Amniotic epithelial cell (primary cell): ENCODE results near the gene CFAP251.

Experiments
- DNase-seq: peaks from one replicate; pipeline ENCODE4 v3.0.0-alpha.2; 2010; ENCODE audit warnings: low read depth

CFAP251 gene

DNA sequence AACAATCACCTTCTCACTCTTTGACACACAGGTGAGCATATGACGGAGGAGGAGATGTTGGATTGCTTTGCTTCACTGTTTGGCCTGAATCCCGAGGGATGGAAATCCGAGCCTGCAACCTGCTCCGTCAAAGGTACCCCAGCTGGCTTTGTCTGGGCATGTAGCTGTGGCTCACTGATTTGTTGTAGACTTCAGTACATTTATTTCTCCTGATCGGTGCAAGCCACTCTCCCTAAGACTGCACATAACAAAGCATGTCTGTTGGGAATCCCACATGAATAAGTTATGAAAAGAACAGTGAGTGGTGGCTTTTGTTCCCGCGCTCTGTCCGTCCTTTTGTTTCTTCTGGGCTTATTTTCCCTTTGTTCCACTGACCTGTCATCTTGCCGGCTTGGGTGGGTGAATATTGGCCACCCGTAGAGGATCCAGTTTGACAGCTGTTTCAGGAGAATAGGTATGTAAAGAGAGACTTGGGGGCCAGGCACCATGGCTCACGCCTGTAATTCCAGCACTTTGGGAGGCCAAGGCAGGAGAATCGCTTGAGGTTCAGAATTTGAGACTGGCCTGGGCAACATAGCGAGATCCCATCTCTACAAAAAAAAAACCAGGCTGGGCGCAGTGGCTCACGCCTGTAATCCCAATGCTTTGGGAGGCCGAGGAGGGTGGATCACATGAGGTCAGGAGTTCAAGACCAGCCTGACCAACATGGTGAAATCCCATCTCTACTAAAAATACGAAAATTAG is 83.2 kb downstream of the CFAP251 start:
- DNase-seq, result no peak

DNA sequence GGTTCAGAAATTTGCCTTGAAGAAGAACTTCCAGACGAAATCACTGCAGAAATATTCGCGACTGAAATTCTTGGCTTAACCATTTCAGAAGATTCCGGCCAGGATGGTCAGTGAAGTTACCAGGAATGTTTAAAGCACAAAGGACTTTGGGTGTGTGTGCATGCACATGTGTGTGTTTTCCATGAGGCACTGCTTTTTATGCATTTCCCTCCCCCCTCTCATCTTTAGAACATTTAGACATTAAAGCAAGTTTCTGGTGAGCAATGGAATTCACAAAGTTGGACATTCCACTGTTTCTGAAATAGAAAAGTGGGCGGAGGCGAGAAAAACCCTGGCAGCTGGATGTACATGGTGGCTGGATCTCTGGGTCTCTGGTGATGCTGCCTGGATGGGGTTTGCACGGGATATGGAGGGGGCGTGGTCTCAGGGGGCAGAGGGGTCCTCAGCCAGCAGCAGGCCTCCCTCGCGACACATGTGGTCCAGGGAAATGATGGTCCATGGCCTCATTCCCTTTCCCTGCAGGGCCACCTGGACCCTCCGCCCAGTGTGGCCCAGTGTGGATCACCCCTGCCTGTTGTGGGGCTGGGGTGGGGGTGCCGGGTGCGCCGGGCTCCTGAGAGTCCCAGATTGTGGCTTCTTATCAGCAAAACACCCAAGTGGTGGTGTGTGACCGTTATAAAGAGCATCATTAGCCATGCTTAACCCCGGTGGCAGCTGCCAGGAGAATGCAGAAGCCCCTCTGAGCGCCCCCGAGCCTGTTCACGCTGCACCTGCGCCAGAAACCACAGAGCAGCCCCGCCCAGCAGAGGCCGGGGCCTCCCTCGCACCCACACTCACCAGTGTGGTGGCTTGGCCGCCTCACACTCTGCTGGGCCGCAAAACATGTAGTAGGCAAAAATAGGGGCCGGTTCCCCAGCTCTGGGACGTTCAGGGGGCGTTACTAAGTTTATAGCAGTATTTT is 85.5 kb downstream of the CFAP251 start:
- peak; percentile 15 for DNase-seq

DNA sequence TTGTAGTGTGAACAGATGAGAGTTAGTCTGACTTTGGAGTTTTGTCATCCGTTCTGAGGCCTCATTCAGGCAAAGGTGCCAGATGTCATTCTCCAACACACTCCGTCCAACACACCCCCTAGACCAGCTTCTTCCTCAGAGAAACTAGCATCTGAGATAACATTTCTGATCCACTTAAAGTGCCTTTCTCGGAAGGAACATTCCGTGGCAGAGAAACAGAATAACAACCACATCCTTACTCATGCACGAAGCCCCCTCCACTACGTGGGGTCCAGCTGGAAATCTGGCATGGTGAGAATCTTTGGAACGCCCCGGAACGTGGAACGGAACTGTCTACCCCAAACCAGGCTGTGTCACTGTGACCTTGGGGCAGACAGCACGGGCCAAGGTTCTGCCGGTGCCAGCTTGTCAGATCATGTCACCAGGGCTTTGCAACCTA is 86.3 kb downstream of the CFAP251 start:
- DNase-seq, result no peak

DNA sequence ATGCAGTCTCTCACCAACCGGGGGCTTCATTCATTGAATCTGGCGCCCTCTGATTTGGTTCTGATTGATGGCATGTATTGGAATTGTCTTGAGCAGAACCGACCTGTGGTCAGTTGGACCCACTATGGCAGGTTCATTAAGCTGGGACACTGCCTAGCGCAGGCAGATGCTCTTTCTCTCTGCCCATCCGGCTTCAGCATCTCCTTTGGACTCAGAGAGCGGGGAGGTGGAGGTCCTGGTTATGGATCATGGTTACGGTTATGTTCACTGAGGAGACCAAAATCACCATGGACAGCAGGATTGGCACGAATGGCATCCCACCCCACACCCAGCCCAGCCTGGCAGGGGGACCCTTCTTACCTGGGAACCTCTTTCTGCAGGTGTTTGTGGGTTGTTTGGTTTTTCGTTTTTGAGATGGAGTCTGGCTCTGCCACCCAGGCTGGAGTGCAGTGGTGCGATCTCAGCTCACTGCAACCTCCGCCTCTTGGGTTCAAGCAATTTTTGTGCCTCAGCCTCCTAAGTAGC is 86.9 kb downstream of the CFAP251 start:
- no peak for DNase-seq

DNA sequence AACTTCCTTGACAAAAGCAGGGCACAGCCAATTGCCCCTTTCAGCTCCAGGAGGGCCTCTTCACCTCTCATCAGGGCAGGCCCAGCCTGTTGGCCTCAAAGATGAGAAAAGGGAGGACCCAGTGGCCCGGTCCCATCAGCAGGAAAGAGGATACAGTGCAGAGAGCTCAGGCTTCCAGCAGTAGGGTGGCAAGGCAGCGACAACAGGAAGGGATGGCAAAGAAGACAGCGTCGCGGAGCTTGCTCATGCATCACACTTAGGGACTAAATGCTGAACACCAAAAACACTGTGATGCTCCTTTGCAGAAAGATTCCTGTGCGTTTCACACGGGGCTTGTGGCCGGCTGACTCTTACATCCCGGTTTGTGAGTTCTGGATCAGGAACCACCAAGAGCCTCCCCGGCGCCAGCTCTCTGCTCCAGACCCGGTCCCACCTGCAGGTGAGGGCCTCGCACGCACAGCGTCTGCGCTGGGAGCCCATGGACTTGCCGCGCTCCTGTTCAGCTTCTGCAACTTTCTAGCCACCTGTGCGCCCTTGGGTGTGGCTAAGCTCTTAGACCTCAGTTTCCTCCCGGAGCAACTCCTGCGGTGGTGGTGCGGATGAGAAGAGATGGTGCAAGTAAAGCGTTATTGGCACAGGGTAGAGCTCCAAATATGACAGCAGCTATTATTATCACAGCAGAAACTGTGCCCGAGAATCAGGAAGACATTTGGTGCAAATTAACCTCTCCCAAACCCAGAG is 88.0 kb downstream of the CFAP251 start:
- DNase-seq, result no peak

DNA sequence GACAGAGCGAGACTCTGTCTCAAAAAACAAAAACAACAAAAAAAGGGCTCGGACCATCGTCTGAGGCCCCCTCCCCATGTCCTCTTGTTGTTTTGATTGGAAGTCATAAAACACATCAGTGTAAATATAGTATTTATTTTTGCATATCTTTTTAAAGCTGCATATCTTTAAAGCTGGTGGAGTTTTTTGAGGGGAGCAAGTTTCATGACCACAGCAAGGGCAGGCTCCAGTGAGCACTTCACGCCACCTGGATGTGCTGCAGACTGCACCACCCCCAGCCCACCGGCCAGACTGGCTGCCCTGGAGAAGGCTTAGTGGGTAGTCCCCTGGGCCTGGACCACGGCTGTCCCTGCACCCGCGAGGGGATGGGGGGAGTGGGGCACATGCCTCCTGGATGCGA is 91.3 kb downstream of the CFAP251 start:
- DNase-seq, result no peak

DNA sequence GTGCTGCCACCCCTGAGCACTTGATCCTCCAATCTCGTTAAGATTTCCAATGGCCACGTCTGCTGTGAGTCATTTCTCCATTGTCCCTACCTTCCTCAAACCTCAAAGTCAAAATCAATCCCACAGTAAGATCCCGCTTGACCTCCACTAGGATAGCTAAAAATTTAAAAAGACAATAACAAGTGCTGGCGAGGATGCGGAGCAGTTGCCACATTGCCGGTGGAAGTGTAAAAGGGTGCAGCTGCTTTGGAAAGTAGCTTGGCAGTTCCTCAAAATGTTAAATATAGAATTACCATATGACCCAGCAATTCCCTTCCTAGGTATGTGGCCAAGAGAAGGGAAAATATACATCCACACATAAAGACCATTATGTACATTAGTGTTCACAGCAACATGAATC is 93.8 kb downstream of the CFAP251 start:
- no peak for DNase-seq

DNA sequence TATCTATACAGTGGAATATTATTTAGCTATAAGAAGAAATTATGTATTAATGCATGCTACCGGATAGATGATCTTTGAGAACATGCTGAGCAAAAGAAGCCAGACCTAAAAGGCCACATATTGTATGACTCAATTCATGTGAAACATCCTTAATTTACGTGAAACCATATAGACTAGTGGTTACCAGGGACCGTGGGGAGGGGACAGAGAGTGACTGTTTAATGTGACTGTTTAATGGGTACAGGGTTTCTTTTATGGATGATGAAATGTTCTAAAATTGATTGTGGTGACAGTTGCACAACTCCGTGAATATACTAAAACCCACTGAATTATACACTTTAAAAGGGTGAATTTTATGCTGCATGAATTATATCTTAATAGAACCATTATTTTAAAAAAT is 94.7 kb downstream of the CFAP251 start:
- no peak for DNase-seq

DNA sequence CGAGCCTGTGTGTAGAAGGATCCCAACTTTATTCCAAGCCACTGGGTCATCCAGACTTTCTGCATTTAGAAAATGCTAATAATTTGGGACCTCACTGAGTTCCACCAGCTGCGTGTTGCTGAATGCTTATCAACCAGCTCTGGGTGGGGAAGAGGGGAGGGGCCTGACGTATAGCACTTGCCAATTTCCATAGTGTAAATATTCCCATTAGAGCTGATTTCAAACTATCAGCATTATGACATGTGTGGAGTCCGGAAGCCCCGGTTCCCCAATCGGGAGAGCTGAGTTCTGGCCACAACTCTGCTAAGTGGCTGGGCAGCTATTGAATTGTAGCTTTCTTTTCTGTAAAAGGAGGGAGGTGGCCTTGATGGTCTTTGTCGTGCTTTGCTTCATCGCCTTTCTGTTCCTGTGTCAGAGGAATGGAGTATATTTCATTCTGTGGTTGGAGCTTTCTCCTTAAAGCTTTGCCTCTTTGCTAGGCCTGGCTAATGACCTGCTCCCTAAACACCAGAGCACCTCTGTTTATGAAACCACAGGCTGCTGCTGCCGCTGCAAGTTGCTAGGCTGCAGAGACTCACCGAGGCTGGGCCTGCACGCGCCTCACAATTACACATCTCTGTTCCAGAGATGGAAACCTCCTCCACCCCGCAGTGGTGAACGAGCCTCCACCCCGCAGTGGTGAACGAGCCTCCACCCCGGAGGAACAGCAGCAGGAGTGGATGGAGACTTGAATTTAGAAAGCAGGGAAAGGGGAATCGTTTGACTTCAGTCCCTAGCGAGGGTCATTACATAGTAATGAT is 95.6 kb downstream of the CFAP251 start:
- DNase-seq, result no peak

DNA sequence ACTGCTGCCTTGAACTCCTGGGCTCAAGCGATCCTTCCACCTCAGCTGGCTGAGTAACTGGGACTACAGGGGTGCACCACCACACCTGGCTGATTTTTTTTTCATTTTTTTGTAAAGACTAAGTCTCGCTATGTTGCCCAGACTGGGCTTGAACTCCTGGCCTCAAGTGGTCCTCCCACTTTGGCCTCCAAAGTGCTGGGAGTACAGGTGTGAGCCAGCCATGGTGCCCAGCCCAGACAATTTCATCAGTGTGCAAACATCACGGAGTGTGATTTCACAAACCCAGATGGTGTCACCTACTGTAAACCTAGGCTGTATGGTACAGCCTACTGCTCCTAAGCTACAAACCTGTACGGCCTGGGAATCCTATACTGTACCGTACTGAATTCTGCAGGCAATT is 96.4 kb downstream of the CFAP251 start:
- no peak for DNase-seq

DNA sequence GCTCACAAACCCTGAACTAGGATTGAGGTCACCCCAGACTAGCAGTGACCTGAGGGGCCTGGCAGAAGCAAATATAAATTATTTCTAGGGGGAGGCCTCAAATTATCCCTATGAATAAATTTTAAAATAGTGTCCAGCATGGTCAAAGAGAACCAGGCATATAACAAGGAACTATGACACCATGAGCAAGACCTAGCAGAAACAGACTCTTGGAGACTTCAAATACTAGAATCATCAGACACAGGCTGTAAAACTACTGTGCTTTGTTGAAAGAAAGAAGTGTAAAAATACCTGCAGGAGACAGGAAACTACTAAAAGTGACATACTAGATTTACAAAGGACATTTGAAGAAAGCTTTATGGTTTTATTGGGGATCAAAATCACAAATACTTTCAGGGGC is 100.1 kb downstream of the CFAP251 start:
- no peak for DNase-seq

DNA sequence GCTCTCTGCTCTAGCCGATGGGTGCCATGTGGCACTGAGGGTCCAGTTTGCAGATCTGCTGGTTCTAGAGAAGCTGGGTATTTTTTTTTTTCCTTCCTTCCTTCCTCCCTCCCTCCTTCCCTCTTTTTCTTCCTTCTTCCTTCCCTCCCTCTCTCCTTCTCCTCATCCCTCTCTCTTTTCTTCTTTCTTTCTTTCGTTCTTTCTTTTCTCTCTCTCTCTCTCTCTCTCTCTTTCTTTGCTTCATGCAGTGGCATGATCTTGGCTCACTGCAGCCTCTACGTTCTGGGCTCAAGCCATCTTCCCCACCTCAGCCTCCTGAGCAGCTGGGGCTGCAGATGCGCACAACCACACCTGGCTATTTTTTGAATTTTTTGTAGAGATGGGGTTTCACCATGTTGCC is 100.5 kb downstream of the CFAP251 start:
- DNase-seq, result no peak

DNA sequence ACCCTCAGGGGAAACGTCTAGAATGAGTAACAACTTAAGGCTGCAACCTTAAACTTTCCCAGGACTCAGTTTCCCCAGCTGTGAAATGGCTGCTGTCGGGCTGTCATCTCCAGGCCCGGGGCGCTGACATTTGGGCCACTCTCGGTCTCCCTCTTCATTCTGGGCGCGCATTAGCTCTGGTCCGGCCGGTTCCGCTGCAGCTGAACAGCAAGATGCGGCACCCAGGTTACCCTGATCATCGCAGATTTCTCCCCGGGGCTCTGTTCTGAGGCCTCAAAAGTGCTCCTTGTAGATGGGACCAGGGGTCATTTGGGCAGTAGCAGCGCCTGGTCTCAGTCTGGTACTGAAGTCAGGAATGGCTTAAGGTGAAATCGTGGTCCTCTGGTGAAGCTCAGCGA is 102.4 kb downstream of the CFAP251 start:
- DNase-seq, result no peak

DNA sequence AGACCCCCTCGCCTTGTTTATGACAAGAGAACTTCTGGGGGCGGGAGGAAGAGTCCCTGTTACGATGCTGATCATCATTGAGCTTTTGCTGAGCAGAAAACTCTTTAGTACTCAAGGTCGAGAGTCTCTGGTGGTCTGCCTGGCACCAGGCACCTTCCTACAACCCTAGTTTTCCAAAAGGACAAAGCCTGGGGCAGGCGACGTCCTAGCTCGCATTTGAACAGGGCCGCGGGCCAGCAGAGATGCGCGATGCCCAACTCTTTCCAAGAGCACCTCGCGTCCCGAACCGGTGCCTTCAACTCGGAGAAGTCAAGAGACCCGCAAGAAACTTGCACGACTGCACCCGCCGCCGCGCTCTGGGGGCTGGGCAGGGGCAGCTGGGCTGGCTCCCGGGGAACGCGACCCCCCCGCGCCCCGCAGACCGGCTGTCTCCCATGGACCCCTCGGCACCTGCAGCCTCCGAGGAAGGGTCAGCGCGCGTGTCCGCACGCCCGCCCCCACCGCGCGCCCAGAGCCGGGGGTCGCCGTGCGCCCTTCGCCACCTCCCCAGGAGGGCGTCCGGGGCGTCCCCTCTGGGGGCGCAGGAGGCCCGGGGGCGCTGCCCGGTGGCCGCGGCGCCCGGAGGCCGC is 102.9 kb downstream of the CFAP251 start:
- no peak for DNase-seq

DNA sequence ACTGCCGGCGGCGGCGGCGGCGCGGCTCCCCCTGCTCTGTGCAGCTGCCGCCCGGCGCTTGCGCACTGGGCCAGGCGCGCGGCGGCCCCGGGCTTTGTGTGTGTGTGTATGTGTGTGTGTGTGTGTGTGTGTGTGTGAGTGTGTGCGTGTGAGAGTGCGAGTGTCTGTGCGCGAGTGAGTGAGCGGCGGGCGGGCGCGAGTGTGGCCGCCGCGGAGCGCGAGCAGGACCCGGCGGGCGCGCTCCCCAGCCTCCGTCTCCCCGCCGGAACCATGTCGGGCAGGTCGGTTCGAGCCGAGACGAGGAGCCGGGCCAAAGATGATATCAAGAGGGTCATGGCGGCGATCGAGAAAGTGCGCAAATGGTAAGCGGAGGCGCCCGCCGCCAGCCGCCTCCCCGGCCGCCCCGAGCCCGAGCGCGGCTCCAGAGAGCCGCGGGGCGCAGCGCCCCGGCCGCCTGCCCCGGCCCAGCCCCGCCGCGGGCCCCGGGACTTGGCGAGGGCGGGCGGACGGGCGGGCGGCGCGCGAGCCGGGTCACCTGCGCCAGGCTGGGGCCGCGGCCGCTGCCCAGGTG is 103.5 kb downstream of the CFAP251 start, which contains the start of gene BCL7A:
Gene BCL7A, plus strand, starts transcription at position 63 of the 571 bp plus-strand sequence. Its CDS starts 208 bp downstream, at position 271.
- peak; percentile 67 for DNase-seq

DNA sequence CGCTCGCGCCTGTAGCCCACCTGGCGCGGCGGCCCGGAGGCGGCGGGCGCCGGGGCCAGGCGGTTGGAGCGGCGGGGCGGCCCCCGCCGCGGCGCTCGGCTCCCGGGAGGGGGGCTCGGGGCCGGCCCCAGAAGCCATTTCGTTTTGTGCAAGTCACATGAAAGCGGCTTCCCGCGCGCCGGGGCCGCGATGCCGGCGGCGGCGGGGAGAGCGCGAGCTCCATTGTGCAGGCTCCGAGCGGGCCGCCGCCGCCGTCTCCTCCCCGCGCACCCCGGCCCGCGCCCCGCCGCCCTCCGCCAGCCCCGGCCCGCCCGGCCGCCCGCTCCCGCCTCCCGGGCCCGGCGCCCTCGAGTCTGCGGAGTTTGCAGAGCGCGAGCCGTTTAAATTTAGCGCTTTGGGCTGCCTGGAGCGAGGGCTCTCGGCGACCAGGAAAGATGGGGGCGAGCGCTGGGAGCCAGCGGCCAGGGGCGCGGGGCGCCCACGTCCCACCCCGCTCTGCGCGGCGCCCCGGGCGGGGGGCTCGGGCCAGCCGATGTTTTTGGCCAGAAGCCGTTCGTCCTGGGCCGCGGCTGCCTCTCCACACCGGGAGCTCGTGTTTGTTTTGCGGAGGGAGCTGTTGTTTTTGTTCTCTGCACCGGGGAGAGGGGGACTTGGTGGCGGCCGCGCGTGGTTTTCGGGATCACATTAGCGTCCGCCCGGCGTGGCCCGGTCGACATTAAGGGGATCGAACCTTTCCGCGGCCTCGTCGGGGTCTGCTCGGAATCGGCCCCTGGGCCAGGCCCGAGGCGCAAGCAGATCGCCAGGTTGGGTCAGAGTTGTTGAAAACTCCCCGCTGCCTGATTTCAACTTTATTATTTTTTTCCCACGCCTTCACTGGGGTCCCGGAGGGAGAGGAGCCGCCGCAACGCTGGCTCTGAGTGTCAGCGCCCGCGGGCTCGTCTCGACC is 104.3 kb downstream of the CFAP251 start:
- peak; percentile 5 for DNase-seq

DNA sequence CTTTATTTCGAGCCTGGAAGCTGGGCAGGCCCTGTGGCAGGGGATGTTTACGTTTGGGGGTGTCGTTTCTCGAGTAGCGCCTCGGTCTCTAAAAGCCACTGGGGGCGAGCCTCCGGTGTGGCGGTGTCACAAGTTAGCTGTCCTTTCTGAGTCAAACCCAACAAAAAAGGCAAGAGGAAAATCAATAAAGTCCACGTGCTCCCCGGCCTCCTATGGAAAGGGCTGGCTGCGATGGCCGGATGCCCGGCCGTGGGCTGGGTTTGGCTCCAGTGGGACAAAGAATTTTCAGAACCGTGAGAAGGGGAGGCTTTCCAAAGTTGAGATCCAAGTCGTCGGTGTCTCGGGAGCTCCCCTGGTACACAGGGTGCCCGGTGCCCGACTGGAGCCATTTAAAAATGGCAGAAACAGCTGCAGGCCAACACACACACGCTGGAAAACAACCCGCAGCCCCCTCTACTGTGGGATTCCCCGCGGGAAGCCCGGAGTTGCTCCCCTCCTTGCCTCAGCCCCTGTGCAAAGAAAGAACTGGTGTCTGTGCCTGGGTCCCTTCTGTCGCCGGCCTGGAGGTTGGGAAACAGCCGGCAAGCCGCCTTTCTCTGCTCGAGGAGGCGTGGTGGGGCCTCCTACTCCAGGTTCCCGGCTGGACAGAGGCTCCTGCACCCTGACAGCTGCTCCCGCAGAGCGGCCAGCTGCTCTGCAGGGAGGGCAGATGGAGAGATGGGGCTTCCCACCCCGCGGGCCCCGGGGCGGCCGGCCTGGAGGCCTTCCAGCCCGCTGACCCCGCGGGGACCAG is 105.1 kb downstream of the CFAP251 start:
- peak; percentile 33 for DNase-seq

DNA sequence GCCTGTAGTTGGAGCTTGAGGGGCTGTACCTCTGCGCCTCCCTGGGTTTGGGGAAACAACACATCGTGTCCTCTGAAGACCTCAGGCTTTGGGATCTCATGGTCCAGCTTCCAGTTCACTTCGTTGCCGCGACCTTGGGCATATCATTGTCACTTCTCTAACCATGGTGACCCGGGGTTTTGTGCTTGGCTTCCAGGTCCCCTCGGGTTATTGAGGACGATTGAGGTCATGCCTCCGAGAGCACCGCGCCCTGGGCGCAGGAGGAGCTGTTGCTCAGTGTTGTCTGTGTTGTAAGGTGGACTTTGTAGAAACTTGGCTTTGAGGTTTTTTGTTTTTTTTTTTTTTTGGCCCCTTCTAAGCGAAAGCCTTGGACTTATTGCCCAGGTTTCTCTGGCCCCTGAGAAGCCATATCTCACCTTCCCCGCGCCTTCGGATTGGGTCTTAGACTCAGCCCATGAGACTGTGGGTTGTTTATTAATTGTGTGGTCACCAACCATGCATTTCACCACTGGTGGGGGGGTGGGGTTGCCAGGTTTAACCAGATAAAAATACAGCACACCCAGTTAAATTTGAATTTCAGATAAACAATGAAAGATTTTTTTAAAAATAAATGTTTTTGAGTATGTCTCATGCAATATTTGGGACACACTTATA is 105.9 kb downstream of the CFAP251 start:
- DNase-seq, result peak; percentile 69
